Measurements from ENCODE around the gene FLOT1. TPM values are rescaled to one million over a fixed set of nuclear protein-coding genes. Genes with fewer than 3 reads are reported as not detected.
"Not testable (repeated sequence)": the region's sequence is repeated elsewhere in the genome, so short reads cannot be mapped to it uniquely, and the experiment has no call there.

The FLOT1 gene
- total RNA-seq, 1 experiment from 2014 or later: 58.2 TPM

GRCh38 chr6:30769088-30769852 is 26.8 kb upstream of the FLOT1 start:
- Histone ChIP-seq H4K20me1 (ENCODE audit: insufficient read depth, low read depth, low read length) (no peaks in the 10 kb centered on the region), H3K27ac (ENCODE audit: low read length) (no peak overlapping the region), H3K36me3 (ENCODE audit: insufficient read depth, low read length) (no peaks in the 10 kb centered on the region), H3K4me3 (ENCODE audit: low read length) (no peak overlapping the region), H3K9me3 (ENCODE audit: low read length) (no peaks in the 10 kb centered on the region), H3K9me2 (replicated peaks; ENCODE audit: insufficient read depth, low read length) (no peaks in the 10 kb centered on the region), H3K9ac (ENCODE audit: low read length) (no peak overlapping the region), H3K4me1 (ENCODE audit: low read length) (no peaks in the 10 kb centered on the region), H2AFZ (ENCODE audit: low read length) (no peak overlapping the region), H3K4me2 (ENCODE audit: low read depth, low read length, poor library complexity, severe bottlenecking) (no peak overlapping the region), H3K27me3 (ENCODE audit: low read length) (no peaks in the 10 kb centered on the region), H3K79me2 (ENCODE audit: low read length) (no peaks in the 10 kb centered on the region)
- DNase-seq: no peak

- Histone ChIP-seq H3K9me2 (replicated peaks; ENCODE audit: insufficient read depth, low read length) (no peaks in the 10 kb centered on the region), H3K4me2 (ENCODE audit: low read depth, low read length, poor library complexity, severe bottlenecking) (no peak overlapping the region), H4K20me1 (ENCODE audit: insufficient read depth, low read depth, low read length) (no peaks in the 10 kb centered on the region), H3K27me3 (ENCODE audit: low read length) (no peaks in the 10 kb centered on the region), H3K9ac (ENCODE audit: low read length) (no peak overlapping the region), H2AFZ (ENCODE audit: low read length) (no peak overlapping the region), H3K36me3 (ENCODE audit: insufficient read depth, low read length) (no peaks in the 10 kb centered on the region), H3K4me1 (ENCODE audit: low read length) (no peaks in the 10 kb centered on the region), H3K9me3 (ENCODE audit: low read length) (no peaks in the 10 kb centered on the region), H3K79me2 (ENCODE audit: low read length) (no peaks in the 10 kb centered on the region), H3K27ac (ENCODE audit: low read length) (no peak overlapping the region), H3K4me3 (ENCODE audit: low read length) (no peak overlapping the region)
- DNase-seq: no peak
Observed at GRCh38 chr6:30768634-30769087, 26.2 kb upstream of the FLOT1 start.

GRCh38 chr6:30767944-30768301 is 25.4 kb upstream of the FLOT1 start:
- DNase-seq: no peak
- H4K20me1 ChIP-seq (ENCODE audit: insufficient read depth, low read depth, low read length): no peaks in the 10 kb centered on the region
- no peaks in the 10 kb centered on the region for H3K79me2 ChIP-seq (ENCODE audit: low read length)
- H3K9me3 ChIP-seq (ENCODE audit: low read length): no peaks in the 10 kb centered on the region
- no peaks in the 10 kb centered on the region for H3K9me2 ChIP-seq (replicated peaks; ENCODE audit: insufficient read depth, low read length)
- H3K9ac ChIP-seq (ENCODE audit: low read length): no peak overlapping the region
- no peaks in the 10 kb centered on the region for H3K4me1 ChIP-seq (ENCODE audit: low read length)
- H3K36me3 ChIP-seq (ENCODE audit: insufficient read depth, low read length): no peaks in the 10 kb centered on the region
- no peaks in the 10 kb centered on the region for H3K27me3 ChIP-seq (ENCODE audit: low read length)
- no peak overlapping the region for H3K4me3 ChIP-seq (ENCODE audit: low read length)
- H2AFZ ChIP-seq (ENCODE audit: low read length): no peak overlapping the region
- H3K27ac ChIP-seq (ENCODE audit: low read length): no peak overlapping the region
- no peak overlapping the region for H3K4me2 ChIP-seq (ENCODE audit: low read depth, low read length, poor library complexity, severe bottlenecking)

DNA sequence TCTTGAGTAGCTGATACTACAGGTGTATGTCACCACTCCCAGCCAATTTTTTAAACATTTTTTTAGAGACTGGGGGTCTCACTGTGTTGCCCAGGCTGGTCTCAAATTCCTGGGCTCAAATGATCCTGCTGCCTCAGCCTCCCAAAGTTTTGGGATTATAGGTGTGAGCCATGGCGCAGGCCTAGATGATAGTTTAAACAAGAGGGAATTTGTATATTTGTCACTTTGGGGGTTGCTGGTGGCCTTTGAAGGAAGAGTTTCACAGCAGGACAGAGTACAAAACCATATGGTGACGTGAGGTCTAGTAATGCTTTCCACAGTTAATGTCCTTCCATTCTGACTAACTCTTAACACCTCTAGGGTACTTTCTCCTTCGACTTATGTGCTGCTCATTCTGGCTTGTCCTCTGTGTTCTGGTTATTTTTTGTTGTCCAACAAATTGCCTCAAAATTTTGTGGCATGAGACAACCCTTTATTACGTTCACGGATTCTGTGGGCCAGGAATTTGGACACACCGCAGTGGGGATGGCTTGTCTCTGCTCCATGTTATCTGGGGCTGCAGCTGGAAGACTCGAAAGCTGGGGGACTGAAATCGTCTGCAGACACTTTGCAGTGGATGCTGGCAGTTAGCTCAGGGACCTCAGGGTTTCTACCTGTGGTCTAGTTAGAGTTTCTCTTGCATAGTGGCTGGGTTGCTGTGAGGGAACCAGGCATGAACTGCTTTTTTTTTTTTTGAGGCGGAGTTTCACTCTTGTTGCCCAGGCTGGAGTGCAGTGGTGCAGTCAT is 24.9 kb upstream of the FLOT1 start:
- Histone ChIP-seq H3K9me3 (ENCODE audit: low read length) (no peaks in the 10 kb centered on the region), H3K79me2 (ENCODE audit: low read length) (no peaks in the 10 kb centered on the region), H3K27ac (ENCODE audit: low read length) (no peak overlapping the region), H3K9me2 (replicated peaks; ENCODE audit: insufficient read depth, low read length) (no peaks in the 10 kb centered on the region), H3K9ac (ENCODE audit: low read length) (no peak overlapping the region), H3K4me2 (ENCODE audit: low read depth, low read length, poor library complexity, severe bottlenecking) (no peak overlapping the region), H3K36me3 (ENCODE audit: insufficient read depth, low read length) (no peaks in the 10 kb centered on the region), H3K4me1 (ENCODE audit: low read length) (no peaks in the 10 kb centered on the region), H4K20me1 (ENCODE audit: insufficient read depth, low read depth, low read length) (no peaks in the 10 kb centered on the region), H3K4me3 (ENCODE audit: low read length) (no peak overlapping the region), H2AFZ (ENCODE audit: low read length) (no peak overlapping the region), H3K27me3 (ENCODE audit: low read length) (no peaks in the 10 kb centered on the region)
- DNase-seq: no peak

GRCh38 chr6:30766461-30767157 is 24.1 kb upstream of the FLOT1 start:
- no peaks in the 10 kb centered on the region for H3K27me3 ChIP-seq (ENCODE audit: low read length)
- no peaks in the 10 kb centered on the region for H3K9me3 ChIP-seq (ENCODE audit: low read length)
- no peak for DNase-seq
- no peak overlapping the region for H3K9ac ChIP-seq (ENCODE audit: low read length)
- no peak overlapping the region for H2AFZ ChIP-seq (ENCODE audit: low read length)
- H3K36me3 ChIP-seq (ENCODE audit: insufficient read depth, low read length): no peaks in the 10 kb centered on the region
- no peak overlapping the region for H3K27ac ChIP-seq (ENCODE audit: low read length)
- H3K4me1 ChIP-seq (ENCODE audit: low read length): no peaks in the 10 kb centered on the region
- no peak overlapping the region for H3K4me2 ChIP-seq (ENCODE audit: low read depth, low read length, poor library complexity, severe bottlenecking)
- H3K4me3 ChIP-seq (ENCODE audit: low read length): no peak overlapping the region
- H3K79me2 ChIP-seq (ENCODE audit: low read length): no peaks in the 10 kb centered on the region
- no peaks in the 10 kb centered on the region for H4K20me1 ChIP-seq (ENCODE audit: insufficient read depth, low read depth, low read length)
- no peaks in the 10 kb centered on the region for H3K9me2 ChIP-seq (replicated peaks; ENCODE audit: insufficient read depth, low read length)

- H3K4me1 ChIP-seq (ENCODE audit: low read length); H3K9ac ChIP-seq (ENCODE audit: low read length); H3K9me2 ChIP-seq (replicated peaks; ENCODE audit: insufficient read depth, low read length); H4K20me1 ChIP-seq (ENCODE audit: insufficient read depth, low read depth, low read length); H3K27ac ChIP-seq (ENCODE audit: low read length); H3K9me3 ChIP-seq (ENCODE audit: low read length); DNase-seq; H3K27me3 ChIP-seq (ENCODE audit: low read length); H3K4me2 ChIP-seq (ENCODE audit: low read depth, low read length, poor library complexity, severe bottlenecking); H3K36me3 ChIP-seq (ENCODE audit: insufficient read depth, low read length); H2AFZ ChIP-seq (ENCODE audit: low read length); H3K4me3 ChIP-seq (ENCODE audit: low read length); H3K79me2 ChIP-seq (ENCODE audit: low read length): not testable (repeated sequence)
Observed at GRCh38 chr6:30765495-30765894, 23.0 kb upstream of the FLOT1 start.

- H3K9ac ChIP-seq (ENCODE audit: low read length): not testable (repeated sequence)
Observed at GRCh38 chr6:30764490-30765043, 22.1 kb upstream of the FLOT1 start.

More at GRCh38 chr6:30764490-30765043, 22.1 kb upstream of the FLOT1 start:
- H3K4me3 ChIP-seq (ENCODE audit: low read length); H3K27me3 ChIP-seq (ENCODE audit: low read length); H3K9me3 ChIP-seq (ENCODE audit: low read length); H3K4me2 ChIP-seq (ENCODE audit: low read depth, low read length, poor library complexity, severe bottlenecking); H2AFZ ChIP-seq (ENCODE audit: low read length); H3K4me1 ChIP-seq (ENCODE audit: low read length); H3K9me2 ChIP-seq (replicated peaks; ENCODE audit: insufficient read depth, low read length); H3K36me3 ChIP-seq (ENCODE audit: insufficient read depth, low read length); H3K27ac ChIP-seq (ENCODE audit: low read length); H4K20me1 ChIP-seq (ENCODE audit: insufficient read depth, low read depth, low read length); DNase-seq; H3K79me2 ChIP-seq (ENCODE audit: low read length): not testable (repeated sequence)

All from Karpas-422 (cell line).